Glomerular visceral epithelial cell (primary cell): ENCODE results near the gene DLX4.

Experiments used
- DNase-seq: peaks from one replicate; pipeline ENCODE4 v3.0.0-alpha.2; 2016; ENCODE audit errors: extremely low spot score

Gene DLX4

DNA sequence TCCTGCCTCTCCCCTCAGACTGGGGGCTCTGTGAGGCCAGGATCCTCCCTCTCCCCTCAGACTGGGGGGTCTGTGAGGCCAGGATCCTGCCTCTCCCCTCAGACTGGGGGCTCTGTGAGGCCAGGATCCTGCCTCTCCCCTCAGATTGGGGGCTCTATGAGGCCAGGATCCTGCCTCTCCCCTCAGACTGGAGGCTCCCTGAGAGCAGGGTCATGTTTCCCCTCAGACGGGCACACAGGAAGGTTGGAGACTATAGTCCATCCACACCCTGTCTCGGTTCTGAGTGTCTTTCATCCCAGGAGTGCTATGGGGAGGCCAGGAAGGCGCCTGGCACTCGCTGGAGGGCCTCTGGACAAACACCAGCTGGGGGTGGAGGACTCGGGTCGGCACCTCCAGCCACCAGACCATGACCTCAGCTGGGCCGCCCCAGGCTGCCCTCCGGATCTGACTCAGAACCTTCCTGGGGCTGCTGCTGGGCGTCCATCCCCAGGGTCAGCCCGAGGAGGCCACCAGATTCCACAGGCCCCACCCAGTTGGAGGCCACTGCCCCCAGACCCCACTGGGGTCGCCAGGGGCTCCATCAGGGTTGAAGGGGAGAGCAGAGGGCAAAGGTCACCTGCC is 21.9 kb upstream of the DLX4 start:
- DNase-seq, result peak; percentile 66

- DNase-seq, result no peak
Observed at GRCh38 chr17:49949634-49950033, 19.4 kb upstream of the DLX4 start.

DNA sequence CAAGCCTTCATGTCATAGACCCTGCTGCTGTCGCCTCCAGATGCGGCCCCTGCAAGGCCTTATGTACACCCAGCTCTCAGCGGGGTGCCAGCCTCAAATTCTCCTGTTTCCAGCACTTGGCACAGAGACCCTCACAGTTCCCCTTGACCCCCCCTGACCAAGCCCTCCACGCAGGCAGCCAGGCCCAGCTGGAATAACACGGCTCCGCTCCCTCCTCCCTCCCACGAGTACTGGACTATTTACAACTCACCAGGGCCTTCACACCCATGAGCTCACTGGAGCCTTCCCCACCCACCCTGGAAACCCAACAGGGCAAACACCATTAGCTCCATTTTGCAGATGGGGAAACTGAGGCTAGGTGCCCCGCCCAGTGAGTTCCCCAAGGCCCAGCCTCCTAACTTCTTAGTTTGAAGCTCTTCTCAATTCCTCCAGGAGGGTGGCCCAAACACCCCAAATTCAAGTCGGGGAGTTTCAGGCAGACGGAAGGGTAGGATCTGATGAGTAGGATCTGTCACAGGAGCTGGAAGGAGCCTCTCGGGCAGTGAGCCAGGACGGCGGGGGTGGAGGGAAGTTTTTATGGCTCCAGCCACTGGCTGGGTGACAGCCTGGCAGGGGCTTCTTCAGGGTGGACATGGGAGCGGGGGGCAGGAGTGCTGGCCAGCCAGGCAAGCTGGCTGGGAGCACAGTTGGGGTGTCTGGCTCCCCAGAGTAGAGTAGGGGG is 17.5 kb upstream of the DLX4 start:
- no peak for DNase-seq

DNA sequence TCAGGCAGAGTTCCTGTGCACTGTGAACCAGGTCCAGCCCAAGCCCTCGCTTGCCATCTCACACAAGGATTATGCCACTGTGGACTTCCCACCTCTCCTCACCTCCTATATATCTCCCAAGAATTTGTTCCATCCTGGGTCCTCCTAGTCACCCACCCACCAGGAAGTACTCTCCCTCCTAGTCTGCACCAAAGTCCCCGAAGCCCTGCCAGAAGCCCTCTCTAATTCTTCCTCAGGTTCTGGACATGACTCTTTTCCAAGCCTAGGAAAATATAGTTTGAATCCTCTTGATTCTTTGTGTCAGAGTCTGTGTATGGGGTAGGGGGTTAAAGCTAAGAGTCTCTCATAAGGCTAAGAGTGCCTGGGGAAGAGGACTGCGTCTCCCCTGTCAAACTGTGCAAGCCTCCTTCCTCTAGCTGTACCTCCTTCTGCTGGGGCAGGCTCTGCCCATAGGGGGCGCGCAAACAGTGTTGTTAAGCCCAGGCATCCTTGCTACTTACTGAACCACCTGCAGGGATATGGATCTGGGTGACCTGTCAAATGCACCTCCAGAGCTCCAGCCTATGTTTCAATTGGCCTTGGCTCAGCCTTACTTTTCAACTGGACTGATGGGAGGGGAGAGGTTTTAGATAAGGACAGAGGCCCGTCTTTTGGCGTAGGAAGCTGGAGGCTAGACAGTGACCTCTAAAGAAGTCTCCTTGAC is 16.6 kb upstream of the DLX4 start:
- DNase-seq, result peak; percentile 73

DNA sequence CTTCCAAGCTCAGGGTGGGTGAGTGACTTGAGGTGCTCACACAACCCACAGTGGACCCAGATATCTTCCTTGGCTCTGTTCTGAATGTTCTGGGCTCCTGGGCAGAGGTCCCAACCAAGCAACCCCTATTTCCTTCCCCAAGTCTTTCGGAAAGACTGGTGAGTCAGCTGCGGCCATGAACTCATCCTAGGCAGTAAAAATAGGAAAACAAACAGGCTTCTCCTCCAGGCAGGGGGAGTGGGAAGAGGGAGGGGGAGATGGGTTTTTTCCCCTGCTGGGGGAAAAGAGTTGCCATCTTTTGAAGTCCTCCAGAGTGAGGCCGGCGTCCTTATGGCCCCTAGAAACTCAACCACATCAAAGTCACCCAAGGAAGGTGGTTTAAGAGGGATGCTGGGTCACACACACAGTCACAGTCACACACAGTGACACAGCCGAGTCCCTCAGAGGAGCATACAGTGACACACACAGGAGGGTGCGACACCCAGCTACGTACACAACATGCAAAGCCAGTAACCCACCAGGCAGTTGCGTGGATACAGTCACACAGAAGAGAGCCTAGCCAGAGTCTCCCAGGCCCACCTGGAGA is 16.0 kb upstream of the DLX4 start:
- DNase-seq, result no peak

- DNase-seq, result peak; percentile 26
Observed at GRCh38 chr17:49955157-49955556, 13.8 kb upstream of the DLX4 start.

DNA sequence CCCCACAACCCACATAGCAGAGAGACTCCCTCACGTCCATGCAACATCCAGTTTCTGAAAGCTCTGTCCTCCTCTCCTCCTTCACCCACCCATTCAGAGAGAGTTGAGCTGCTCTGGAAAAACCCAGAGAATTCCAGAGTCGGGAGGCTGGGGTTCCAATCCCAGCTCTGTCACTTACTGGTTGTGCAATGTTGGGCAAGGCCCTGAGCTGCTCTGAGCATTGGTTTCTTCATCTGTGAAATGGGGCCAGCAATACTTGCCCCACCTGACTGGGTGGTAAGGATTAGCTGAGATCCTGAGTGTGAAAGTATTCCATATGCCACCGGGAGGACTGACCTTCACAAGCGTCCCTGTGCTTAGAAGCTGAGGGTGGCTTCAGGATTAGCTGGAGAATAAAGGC is 12.2 kb upstream of the DLX4 start:
- DNase-seq, result no peak

DNA sequence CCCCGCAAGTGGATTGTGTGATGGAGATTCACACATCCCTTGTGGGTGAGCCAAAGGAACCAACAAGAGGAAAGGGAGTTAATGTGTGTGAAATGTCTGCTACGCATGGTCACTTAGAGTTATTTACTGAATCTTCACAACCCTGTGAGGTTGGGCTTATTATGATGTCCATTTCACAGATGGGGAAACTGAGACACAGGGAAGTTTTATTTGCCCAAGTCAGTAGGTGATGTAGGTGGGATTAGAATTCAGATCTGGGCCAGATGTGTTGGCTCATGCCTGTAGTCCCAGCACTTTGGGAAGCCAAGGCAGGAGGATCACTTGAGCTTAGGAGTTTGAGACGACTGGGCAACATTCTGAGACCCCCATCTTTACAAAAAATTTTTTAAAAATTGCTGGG is 11.6 kb upstream of the DLX4 start:
- DNase-seq, result no peak

- DNase-seq, result no peak
Observed at GRCh38 chr17:49958723-49959122, 10.3 kb upstream of the DLX4 start.

GRCh38 chr17:49959183-49959935 is 9.6 kb upstream of the DLX4 start:
- peak; percentile 57 for DNase-seq

DNA sequence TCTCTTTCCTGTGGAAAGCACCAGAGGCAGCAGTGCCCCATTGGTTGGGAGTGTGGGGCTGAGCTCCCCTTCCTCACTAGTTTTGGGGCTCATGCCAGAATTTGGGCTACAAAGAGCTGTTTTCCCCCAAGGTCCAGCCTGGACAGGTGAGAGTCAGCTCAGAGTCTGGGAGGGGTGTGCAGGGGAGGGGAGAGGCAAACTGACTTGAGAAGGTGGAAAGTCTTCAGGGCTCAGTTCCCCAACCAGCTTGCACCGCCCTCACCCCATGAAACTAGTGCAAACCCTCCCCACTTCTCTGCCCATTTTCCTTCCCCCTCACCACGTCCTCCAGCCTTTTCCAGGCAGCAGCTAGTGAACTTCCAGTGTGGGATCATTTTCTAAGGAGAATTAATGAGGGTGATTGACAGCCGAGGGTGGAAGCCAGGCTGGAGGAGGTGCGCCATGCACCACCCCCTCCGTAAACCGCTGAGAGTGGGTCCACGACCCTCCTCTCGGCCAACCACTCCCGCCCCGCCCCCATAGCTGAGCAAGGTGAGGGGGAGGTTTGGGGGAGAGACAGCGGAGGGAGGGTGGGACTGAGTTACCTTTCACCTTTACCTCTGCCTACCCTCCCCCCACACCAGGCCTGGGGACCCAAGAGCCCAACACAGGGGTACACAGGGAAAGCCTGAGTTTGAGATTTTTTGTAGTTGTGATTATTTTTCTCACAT is 6.2 kb upstream of the DLX4 start:
- DNase-seq, result no peak

GRCh38 chr17:49963309-49963625 is 5.7 kb upstream of the DLX4 start:
- DNase-seq, result no peak

- no peak for DNase-seq
Observed at GRCh38 chr17:49963626-49964302, 5.2 kb upstream of the DLX4 start.

- DNase-seq, result no peak
Observed at GRCh38 chr17:49964303-49964768, 4.7 kb upstream of the DLX4 start.

DNA sequence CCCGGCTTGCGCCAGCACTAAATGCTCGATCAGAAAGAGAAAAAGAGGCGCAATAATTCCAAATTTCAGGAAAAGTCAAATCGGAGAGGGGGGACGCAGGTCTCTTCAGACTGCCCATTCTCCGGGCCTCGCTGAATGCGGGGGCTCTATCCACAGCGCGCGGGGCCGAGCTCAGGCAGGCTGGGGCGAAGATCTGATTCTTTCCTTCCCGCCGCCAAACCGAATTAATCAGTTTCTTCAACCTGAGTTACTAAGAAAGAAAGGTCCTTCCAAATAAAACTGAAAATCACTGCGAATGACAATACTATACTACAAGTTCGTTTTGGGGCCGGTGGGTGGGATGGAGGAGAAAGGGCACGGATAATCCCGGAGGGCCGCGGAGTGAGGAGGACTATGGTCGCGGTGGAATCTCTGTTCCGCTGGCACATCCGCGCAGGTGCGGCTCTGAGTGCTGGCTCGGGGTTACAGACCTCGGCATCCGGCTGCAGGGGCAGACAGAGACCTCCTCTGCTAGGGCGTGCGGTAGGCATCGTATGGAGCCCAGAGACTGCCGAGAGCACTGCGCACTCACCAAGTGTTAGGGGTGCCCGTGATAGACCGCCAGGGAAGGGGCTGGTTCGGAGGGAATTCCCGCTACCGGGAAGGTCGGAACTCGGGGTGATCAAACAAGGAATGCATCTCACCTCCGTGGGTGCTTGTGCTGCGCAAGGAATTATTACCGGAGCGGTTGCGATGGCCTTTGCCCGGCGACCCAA is 4.0 kb upstream of the DLX4 start:
- DNase-seq, result no peak

DNA sequence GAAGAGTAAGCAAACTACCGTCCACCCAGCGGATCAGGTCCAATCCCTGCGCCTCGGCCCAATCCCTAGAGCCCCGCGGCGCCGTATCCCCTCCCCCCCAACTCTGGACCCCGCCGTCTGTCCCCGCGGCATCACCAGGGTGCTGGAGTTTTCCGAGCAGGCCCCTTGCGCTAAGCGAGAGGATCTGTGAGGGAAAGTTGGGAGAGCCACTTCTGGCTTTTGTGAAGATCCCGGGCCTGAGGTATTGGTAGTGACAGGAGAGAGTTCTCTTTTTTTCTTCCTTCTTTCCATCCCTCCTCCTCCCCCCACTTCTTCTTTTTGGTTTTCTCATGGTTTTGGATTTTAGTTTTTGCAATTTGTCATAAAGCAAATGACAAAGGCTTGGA is 3.5 kb upstream of the DLX4 start:
- no peak for DNase-seq

DNA sequence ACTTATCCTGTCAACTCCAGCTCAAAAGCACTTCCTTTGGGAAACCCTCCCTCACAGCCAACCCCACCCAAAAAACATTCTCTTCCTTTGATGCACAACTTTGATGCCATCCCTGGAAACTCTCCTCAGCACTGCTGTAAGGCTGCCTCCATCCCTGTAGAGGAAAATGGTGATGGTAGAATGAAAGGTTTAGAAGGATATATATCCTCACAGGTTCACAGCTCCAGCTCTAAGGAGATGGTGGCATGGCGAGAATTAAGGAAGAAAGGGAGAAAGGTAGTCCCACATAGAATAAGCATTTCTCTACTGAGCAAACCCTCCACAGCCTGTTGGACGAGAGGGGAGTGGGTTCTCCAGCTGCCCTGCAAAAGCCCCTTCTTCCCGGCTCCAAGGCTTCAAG is 2.2 kb upstream of the DLX4 start:
- DNase-seq, result no peak

DNA sequence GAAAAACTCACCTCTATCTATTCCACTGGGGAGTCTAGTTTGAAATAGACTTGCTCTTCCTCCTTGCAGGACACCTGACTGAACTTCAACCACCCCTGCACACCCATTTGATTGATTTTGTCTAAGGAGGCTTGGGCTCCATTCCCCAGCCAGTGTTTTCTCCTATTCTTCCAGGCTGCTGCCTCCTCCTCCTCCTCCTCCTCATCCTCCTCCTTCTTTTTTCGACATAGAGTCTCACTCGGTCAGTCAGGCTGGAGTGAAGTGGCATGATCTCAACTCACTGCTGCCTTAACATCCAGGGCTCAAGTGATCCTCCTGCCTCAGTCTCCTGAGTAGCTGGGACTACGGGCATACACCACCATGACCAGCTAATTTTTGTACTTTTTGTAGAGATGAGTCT is 1.8 kb upstream of the DLX4 start:
- no peak for DNase-seq

- no peak for DNase-seq
Observed at GRCh38 chr17:49967621-49968404, 1.2 kb upstream of the DLX4 start.
